SK-N-SH (cell line): ENCODE data around the gene NNT.

Experiments
- EP300 ChIP-seq, 2 experiments: IDR thresholded peaks; 2 replicates each; pipeline versions ENCODE4 v1.4.0 to v1.6.1; 2012; ENCODE audit warnings: borderline replicate concordance in 1 of 2, low read depth in 1 of 2, low read length in 1 of 2
- RAD21 ChIP-seq: IDR thresholded peaks from 2 replicates; pipeline ENCODE4 v1.6.1; 2012; ENCODE audit warnings: mild to moderate bottlenecking, low read length
- TF ChIP-seq, protein P1 (sequence below): fragments of 200-600 bp; sonication (generic); IDR thresholded peaks from 2 replicates; pipeline ENCODE4 v1.6.1; 2017; ENCODE audit warnings: antibody characterized with exemption, mild to moderate bottlenecking, moderate library complexity

DNA sequence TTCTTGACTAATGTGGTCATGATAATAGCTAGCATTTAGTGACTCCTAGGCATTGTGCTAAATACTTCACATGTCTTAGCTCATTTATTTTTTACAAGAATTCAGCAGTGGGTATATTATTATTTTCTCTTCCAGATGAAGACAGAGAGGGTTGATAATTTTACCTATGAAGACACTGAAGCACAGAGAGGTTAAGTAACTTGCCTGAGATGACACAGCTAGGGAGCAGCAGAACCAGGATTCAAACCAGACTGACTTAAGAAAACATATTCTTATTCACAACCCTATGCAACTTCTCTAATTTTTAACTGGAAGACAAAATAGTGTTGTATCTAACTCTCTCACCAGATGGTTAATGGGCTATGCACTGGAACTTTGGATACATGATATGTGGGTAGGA lies 44.8 kb downstream of the NNT start:
- TF ChIP-seq EP300 (IDR thresholded peaks at IDR 0.05; ENCODE audit: borderline replicate concordance in 1 of 2, low read depth in 1 of 2, low read length in 1 of 2): no peak
- TF ChIP-seq, protein P1, sequence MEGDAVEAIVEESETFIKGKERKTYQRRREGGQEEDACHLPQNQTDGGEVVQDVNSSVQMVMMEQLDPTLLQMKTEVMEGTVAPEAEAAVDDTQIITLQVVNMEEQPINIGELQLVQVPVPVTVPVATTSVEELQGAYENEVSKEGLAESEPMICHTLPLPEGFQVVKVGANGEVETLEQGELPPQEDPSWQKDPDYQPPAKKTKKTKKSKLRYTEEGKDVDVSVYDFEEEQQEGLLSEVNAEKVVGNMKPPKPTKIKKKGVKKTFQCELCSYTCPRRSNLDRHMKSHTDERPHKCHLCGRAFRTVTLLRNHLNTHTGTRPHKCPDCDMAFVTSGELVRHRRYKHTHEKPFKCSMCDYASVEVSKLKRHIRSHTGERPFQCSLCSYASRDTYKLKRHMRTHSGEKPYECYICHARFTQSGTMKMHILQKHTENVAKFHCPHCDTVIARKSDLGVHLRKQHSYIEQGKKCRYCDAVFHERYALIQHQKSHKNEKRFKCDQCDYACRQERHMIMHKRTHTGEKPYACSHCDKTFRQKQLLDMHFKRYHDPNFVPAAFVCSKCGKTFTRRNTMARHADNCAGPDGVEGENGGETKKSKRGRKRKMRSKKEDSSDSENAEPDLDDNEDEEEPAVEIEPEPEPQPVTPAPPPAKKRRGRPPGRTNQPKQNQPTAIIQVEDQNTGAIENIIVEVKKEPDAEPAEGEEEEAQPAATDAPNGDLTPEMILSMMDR: no peak
- no peak for TF ChIP-seq RAD21
